Thyroid gland (tissue), 4 donors: ENCODE data around the gene PEX10. TPM values are rescaled to one million over a fixed set of nuclear protein-coding genes. Genes with fewer than 3 reads are reported as not detected.

Experiments
- DNase-seq, 2 donors: peaks; one replicate each; pipeline ENCODE4 v3.0.0-alpha.2; 2019
- H3K27ac ChIP-seq, 3 donors: fragments of 200-600 bp; sonication (generic); 1 replicate in 2 of 3; 2 replicates in 1 of 3; pipeline ENCODE4 v1.5.1; 2016 to 2019; ENCODE audit warnings: mild to moderate bottlenecking in 1 of 3, moderate library complexity in 1 of 3
- H3K27me3 ChIP-seq: fragments of 200-600 bp; sonication (generic); one replicate; pipeline ENCODE4 v1.5.1; 2019
- H3K36me3 ChIP-seq, 2 donors: fragments of 200-600 bp; sonication (generic); one replicate each; pipeline ENCODE4 v1.5.1; 2016 to 2019
- H3K4me1 ChIP-seq, 2 donors: fragments of 200-600 bp; sonication (generic); one replicate each; pipeline ENCODE4 v1.5.1; 2017 to 2019
- H3K4me3 ChIP-seq, 3 donors: fragments of 200-600 bp; sonication (generic); replicated peaks in 1 of 3; 1 replicate in 2 of 3; 2 replicates in 1 of 3; pipeline ENCODE4 v1.5.1; 2016; ENCODE audit warnings: mild to moderate bottlenecking in 1 of 3
- H3K9me3 ChIP-seq: fragments of 200-600 bp; sonication (generic); one replicate; pipeline ENCODE4 v1.5.1; 2017
- POLR2A ChIP-seq, 2 donors: fragments of 450-650 bp; IDR thresholded peaks; one replicate each; pipeline ENCODE4 v1.6.1; 2017; ENCODE audit warnings: antibody characterized with exemption in 2 of 2, mild to moderate bottlenecking in 2 of 2, moderate library complexity in 1 of 2
- WGBS, 2 donors: methylation state at CpG; one replicate each; pipeline ENCODE4 v1.1.5; 2017; 5-methylcytosine and 5-hydroxymethylcytosine counted together
- intact Hi-C: fragments of 100-400 bp; cut with DNase I; formaldehyde crosslinking; loops from one replicate; pipeline ENCODE4 v1.15.1; 2023
- total RNA-seq, 4 donors: library from RNA; depleted of rRNA; stranded (reverse); fragments of >200 nt; gene quantifications; one replicate each; pipeline ENCODE4 v1.2.3, GENCODE V29; 2016
- TF ChIP-seq, protein P1 (sequence below), 6 experiments: fragments of 200-600 bp in 3 of 6; fragments of 450-650 bp in 3 of 6; sonication (generic) in 3 of 6; IDR thresholded peaks; one replicate each; pipeline ENCODE4 v1.5.1; 2016 to 2019; ENCODE audit warnings: antibody characterized with exemption in 6 of 6, mild to moderate bottlenecking in 2 of 6, inconsistent platforms in 1 of 6, moderate library complexity in 1 of 6

The PEX10 gene
- total RNA-seq, 4 donors from 2014 or later = 25.0 to 35.2 (median 33.5) TPM

DNA sequence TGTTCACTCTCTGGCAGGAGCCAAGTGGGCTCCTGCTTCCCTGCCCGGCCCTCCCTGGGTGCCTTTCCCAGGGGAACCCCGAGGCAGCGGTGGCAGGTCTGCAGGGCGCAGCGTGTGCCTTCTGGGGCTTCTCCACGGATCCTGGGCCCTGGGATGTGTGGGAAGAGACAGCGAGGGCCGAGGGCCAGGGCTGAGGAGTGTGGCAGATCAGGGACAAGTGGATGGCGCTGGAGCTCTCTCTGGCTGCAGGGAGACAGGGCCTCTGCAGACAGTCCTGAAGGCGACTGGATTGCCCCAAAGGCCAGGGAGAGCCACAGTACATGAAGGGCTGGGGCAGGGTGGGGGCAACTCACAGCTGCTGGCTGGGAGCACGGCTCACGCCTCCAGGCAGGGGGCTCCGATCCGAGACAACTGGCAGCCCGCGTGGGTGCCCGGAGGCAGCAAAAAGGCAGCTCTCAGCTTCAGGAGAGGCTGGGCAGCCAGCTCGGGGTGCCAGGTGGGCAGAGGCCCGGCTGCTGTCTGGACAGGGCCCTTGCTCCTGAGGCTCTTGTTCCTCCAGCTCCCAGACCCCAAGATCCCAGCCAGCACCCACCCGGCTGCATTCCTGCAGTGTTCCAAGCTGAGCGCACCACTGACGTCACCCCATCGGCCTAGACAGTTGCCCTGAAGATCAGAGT lies 37.0 kb downstream of the PEX10 start:
- Histone ChIP-seq H3K4me1 (no peaks in the 10 kb centered on the region), H3K4me3 (no peak overlapping the region), H3K27ac (no peak overlapping the region), H3K9me3 (no peaks in the 10 kb centered on the region), H3K27me3 (no peaks in the 10 kb centered on the region), H3K36me3 (no peaks in the 10 kb centered on the region)
- TF ChIP-seq, protein P1, sequence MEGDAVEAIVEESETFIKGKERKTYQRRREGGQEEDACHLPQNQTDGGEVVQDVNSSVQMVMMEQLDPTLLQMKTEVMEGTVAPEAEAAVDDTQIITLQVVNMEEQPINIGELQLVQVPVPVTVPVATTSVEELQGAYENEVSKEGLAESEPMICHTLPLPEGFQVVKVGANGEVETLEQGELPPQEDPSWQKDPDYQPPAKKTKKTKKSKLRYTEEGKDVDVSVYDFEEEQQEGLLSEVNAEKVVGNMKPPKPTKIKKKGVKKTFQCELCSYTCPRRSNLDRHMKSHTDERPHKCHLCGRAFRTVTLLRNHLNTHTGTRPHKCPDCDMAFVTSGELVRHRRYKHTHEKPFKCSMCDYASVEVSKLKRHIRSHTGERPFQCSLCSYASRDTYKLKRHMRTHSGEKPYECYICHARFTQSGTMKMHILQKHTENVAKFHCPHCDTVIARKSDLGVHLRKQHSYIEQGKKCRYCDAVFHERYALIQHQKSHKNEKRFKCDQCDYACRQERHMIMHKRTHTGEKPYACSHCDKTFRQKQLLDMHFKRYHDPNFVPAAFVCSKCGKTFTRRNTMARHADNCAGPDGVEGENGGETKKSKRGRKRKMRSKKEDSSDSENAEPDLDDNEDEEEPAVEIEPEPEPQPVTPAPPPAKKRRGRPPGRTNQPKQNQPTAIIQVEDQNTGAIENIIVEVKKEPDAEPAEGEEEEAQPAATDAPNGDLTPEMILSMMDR (IDR thresholded peaks at IDR 0.05) = no peak
- TF ChIP-seq POLR2A (IDR thresholded peaks at IDR 0.05) = no peak
- DNase-seq = no peak
- intact Hi-C loops = no loop called here
- 82 to 83% methylated on average over 12 to 14 of the region's 23 CpGs for WGBS, 2 donors

DNA sequence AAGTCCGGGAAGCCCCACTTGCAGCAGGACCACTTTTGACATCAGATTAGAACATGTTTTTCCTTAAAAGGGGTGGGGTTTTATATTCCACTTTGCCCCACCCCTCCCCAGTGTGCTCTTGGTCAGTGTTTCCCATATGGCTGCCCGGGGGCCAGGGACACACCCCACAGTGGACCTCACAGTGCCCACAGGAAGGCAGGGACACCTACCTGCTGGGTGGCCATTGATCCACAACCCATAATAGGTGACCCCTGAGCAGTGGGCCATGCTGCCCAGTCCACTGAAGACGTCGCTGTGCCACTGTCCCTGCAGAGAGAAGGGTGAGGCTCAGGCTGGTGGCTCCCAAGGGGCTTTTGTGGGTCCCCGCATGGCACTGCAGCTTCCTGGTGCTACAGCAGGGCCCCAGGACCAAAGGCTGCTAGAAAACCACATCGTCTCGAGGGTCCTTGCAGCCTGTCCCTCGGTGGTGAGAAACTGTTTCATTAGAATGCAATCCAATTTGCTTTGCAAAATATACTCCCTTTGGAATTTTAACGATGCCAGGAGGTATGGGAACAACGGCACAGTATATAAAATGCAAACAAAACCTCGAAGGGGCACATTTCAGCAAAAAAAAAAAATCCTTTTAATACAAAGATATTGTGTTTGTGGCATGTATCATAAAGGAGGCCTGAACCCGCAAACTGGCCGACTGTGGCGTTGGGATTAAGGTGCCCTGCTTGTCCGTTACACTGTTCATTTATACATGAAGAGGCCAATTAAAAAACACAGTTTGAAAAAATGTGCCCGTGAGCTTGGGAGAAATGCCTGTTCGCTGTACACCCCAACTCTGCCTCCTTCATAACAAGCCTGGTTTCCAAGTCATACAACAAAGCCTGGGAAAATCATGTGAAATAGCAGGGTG lies 37.9 kb downstream of the PEX10 start:
- no peak overlapping the region for H3K4me3 ChIP-seq
- no peaks in the 10 kb centered on the region for H3K9me3 ChIP-seq
- H3K27ac ChIP-seq = no peak overlapping the region
- no peaks in the 10 kb centered on the region for H3K36me3 ChIP-seq
- DNase-seq = no peak
- no peaks in the 10 kb centered on the region for H3K4me1 ChIP-seq
- no peaks in the 10 kb centered on the region for H3K27me3 ChIP-seq
- intact Hi-C loops = no loop called here
- WGBS, 2 donors = 81 to 88% methylated on average over 13 to 15 of the region's 17 CpGs
- TF ChIP-seq, protein P1 (IDR thresholded peaks at IDR 0.05) = no peak
- TF ChIP-seq POLR2A (IDR thresholded peaks at IDR 0.05) = no peak

DNA sequence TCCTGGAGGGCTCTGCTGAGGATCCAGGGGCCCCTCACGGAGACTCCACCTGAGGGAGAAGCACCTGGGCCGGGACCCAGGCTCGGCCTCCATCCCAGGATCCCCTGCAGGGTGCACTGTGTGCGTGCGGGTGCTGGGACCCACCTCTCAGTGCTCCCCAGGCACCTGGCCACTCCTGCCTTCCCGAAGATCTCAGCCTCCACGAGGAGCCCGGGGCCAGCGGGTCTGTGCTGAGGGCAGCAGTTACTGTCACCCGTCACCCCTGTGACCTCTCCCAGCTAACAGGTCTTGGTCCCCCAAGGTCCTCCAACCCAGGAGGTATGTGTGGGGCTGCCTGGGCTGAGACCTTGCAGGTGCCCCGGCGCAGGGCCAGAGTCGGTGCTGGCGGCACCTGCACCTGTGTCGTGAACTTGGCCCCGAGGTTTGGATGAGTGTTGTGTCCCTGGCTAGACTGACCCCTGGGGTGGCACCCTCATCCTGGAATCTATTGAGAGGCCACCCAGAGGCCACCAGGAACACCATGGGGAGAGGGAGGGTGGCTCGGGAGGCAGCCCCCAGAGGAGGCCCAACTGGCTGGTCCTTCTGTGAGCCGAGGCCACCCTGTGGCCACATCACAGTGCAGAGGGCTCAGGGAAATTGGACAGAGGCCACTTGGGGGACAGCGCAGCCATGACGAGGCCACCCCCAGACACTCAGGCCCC lies 38.7 kb downstream of the PEX10 start:
- Histone ChIP-seq H3K4me3 (no peak overlapping the region), H3K9me3 (no peaks in the 10 kb centered on the region), H3K36me3 (no peaks in the 10 kb centered on the region), H3K27ac (no peak overlapping the region), H3K27me3 (no peaks in the 10 kb centered on the region), H3K4me1 (no peaks in the 10 kb centered on the region)
- TF ChIP-seq, protein P1 (IDR thresholded peaks at IDR 0.05) = no peak
- TF ChIP-seq POLR2A (IDR thresholded peaks at IDR 0.05) = no peak
- 92 to 93% methylated on average over 5 to 7 of the region's 20 CpGs for WGBS, 2 donors
- peak in 1 of 2 donors; percentile 1 for DNase-seq
- intact Hi-C loops = no loop called here

DNA sequence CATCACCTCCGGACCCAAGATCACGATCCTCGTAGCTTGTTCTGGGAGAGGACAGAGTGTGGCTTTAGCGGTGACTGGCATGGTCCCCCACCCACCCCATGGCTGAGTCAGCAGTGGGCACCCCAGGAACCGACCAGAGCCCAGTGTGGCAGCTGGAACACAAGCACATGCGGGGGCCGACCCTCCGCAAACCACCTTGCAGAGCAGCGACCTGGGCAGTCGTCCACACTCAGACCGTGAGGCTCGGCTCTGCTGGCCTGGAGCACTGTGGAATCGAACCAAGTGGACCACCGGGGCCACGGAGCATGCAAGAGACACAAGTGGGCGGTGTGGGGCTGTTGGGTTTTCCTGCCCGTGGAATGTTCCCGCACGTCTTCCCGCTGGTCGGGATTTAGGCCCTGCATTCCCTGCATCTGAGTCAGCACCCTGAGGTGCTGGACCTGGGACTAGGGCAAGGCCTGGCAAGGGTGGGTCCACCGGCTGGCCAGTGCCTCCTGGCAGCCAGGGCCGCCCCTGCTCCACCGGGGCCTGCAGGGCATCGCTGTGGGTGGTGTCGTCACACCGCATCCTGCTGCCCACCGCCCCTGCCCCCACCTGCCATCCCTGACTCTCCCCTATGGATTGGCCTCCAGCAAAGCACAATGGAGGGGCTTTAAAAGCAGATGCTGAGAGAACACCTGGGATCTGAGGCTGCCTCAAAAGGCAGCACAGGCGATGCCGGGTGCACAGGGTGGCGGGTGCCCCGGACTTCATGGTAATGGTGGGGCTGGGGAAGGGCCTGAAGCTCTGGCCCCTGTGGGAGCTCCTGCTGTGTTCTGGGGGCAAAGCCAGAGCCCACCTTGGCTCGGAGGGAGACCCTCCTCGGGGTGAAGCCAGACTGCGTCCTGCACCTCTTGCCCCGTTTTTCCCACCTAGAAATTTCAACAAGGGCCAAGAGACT lies 39.5 kb downstream of the PEX10 start:
- no peaks in the 10 kb centered on the region for H3K36me3 ChIP-seq
- no peak overlapping the region for H3K27ac ChIP-seq
- H3K27me3 ChIP-seq = no peaks in the 10 kb centered on the region
- TF ChIP-seq, protein P1 (IDR thresholded peaks at IDR 0.05) = no peak
- no peak for TF ChIP-seq POLR2A (IDR thresholded peaks at IDR 0.05)
- intact Hi-C loops = no loop called here
- WGBS, 2 donors = 97% methylated on average over 14 to 18 of the region's 36 CpGs
- no peak for DNase-seq
- no peak overlapping the region for H3K4me3 ChIP-seq
- no peaks in the 10 kb centered on the region for H3K4me1 ChIP-seq
- no peaks in the 10 kb centered on the region for H3K9me3 ChIP-seq
